A549 treated with Hydrocortisone at 1 μM for 4 hours (cell line): Measurements from ENCODE around the gene DNAH2. TPM values are rescaled to one million over a fixed set of nuclear protein-coding genes. Genes with fewer than 3 reads are reported as not detected.

Experiments
- total RNA-seq: library from RNA; stranded (reverse); fragments of 200-300 nt; extraction: Qiagen RNA extraction; gene quantifications from 5 replicates; pipeline ENCODE4 v1.2.3, GENCODE V29; 2022

The DNAH2 gene, protein sequence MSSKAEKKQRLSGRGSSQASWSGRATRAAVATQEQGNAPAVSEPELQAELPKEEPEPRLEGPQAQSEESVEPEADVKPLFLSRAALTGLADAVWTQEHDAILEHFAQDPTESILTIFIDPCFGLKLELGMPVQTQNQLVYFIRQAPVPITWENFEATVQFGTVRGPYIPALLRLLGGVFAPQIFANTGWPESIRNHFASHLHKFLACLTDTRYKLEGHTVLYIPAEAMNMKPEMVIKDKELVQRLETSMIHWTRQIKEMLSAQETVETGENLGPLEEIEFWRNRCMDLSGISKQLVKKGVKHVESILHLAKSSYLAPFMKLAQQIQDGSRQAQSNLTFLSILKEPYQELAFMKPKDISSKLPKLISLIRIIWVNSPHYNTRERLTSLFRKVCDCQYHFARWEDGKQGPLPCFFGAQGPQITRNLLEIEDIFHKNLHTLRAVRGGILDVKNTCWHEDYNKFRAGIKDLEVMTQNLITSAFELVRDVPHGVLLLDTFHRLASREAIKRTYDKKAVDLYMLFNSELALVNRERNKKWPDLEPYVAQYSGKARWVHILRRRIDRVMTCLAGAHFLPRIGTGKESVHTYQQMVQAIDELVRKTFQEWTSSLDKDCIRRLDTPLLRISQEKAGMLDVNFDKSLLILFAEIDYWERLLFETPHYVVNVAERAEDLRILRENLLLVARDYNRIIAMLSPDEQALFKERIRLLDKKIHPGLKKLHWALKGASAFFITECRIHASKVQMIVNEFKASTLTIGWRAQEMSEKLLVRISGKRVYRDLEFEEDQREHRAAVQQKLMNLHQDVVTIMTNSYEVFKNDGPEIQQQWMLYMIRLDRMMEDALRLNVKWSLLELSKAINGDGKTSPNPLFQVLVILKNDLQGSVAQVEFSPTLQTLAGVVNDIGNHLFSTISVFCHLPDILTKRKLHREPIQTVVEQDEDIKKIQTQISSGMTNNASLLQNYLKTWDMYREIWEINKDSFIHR (N-terminal part only)
- 0.01 to 0.08 TPM (median 0.02 TPM) in 5 replicates for total RNA-seq

DNA sequence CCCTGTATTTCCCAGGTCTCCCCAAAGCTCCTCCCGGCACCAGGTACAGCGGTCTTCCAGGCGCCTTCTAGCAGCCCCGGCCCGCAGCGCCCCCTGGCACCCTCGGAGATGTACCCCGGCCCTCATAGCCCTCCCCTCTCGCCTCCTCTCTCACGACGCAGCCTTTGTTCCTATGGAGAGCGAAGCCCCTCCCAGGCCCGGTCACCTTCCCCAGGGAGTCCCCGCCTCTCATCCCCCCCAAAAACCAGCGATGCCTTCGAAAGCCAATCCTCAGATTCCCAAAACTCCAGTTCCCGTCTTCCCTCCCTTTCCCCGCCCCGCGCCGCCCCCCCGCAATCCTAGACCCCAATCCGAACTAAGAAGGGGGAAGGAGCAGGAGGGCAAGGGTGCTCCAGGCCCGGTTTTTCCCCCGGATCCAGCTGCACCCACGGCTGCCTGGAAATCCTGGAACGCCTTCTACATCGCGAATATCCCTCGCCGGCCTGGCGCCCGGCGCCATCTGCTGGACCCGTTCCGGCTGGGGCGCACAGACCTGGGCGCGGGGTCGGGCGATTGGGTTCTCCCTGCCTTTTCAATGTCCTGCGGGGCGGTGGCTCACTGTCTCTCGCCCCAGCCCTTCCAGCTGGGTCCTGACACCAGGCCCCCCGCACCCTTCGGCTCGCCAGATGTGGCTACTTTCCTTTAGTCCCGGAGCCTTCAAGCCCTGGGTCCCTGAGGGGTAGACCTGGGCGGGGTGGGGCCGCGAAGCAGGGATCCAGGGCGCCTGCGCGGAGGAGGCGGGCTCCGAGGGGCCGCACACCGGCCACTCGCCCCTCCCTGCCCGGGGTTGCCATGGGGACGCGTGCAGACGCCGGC lies at the start of gene DNAH2:
DNAH2 (plus strand) TSS at position 844 of the 855 bp plus-strand sequence. CDS start 1,991 bp downstream, outside the sequence.

DNA sequence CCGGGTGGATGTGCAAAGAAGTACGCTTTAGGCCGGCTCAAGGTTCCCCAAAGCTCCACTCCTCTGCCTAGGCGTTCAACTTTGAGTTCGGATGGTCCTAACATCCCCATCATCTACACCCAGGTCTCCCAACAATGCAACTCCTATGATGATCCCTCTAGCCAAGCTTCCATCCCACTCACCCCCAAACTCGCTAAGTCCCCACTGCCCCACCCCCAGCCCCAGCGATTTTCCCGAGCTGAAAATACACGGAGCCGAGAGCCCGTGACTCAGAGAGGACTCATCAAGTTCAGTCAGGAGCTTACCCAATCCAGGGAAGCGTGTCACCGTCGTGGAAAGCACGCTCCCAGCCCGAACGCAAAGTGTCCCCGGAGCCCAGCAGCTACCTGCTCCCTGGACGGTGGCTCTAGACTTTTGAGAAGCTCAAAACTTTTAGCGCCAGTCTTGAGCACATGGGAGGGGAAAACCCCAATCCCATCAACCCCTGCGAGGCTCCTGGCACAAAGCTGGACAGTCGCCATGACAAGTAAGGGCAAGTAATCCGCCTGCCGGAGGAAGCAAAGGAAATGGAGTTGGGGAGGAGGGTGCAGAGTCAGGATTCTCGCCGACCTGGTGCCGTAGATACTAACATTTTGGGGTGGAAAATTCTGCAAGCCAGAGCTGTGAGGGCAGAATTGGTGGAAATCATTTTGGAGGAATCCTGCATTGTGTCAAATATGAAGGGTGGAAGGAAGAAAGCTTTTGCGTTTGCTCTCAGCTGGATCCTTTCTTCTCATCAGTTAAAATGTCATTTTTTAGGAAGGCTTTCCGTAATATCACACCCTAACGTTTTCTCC lies 30.3 kb upstream of the DNAH2 start, which contains the start of gene TP53:
TP53 (minus strand) TSS at position 419 of the 836 bp plus-strand sequence. CDS start 10,896 bp downstream, outside the sequence.

DNA sequence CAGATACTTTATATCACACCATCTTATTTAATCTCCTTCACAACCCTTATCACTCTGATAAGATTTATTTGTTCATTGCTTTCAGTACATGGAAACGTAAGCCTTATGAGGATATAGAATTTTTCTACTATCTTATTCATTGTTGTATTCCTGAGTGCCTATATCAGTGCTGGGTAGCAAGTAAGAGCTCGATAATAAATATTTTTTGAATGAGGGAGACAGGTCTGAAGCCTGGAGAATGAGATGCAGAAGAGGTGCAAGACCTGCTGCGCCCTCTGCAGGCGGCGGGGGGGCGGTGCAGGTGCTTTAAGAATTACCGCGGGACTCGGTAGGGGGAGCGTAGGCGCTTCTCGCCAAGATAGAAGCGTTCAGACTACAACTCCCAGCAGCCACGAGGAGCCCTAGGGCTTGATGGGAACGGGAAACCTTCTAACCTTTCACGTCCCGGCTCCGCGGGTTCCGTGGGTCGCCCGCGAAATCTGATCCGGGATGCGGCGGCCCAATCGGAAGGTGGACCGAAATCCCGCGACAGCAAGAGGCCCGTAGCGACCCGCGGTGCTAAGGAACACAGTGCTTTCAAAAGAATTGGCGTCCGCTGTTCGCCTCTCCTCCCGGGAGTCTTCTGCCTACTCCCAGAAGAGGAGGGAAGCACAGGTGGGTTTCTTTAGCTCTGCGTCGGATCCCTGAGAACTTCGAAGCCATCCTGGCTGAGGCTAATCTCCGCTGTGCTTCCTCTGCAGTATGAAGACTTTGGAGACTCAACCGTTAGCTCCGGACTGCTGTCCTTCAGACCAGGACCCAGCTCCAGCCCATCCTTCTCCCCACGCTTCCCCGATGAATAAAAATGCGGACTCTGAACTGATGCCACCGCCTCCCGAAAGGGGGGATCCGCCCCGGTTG lies 29.4 kb upstream of the DNAH2 start, which contains the start of gene WRAP53:
WRAP53 (plus strand) TSS at position 570 of the 900 bp plus-strand sequence; CDS start at position 742, 172 bp downstream.

DNA sequence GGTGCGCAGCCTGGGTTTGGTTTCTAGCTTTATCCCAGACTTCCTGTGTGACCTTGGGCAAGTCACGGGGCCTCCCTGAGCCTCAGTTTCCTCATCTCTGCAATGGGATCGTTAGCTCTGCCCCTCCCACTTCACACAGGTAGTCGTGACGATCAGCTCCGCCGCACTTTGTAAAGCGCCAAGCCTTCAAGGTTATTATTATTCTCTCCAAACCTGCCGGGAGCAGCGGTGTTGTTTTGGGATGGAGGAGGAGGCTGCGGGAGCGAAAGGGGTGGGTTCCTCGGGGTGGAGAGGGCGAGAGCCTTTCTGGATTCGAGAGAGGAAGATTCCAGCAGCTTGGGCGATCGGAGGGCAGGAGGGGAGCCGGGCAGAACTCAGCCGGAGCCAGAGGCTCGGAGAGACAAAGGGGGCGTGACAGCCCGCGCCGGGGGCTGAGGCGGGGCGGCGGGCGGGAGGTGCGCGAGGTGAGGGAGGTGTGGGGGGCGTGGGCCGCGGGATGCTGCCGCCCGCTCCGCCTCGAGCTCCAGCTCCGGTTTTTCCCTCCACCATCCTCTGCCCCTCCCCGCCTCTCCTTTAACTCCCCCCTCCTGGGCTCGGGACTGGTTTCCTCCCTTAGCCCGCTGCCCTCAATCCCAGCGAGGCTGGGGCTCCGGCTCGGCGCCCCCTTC lies 12.8 kb upstream of the DNAH2 start, which contains the start of gene EFNB3:
EFNB3 (plus strand) TSS at position 602 of the 668 bp plus-strand sequence. CDS start 397 bp downstream, outside the sequence.

DNA sequence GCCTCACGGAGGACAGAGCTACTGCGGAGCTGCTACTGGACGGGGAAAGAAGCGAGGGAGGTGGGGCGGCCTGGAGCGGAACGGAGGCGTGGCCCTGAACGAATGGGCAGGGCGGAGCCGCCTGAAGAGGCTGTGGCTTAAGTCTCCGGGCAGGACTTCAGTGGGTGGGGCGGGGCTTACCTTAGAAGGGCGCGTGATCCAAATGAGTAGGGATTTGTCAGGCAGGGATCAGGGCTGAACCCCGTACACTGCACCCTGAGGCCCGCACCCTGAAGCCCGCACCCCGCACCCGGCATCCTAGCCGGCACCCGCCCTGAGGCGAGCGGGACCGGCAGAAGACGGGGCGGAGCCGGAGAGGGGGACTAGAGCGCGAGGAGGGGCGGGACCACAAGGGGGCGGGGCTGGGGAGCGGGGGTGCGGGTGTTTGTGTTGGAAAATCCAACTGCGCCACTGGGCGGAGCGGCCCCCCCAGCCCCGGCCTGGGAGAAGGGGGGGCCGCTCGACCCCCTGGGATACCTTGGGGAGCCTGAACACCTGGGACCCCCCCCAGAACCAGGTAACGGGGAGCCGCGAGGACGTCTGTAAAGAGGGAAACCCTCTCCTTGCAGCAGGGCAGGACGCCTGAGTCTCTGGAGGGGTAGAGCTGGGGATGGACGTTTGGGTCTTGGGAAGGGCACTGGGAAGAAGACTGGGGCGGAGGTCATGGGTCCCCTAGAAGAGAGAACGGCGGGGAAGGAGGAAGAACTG lies 116.4 kb downstream of the DNAH2 start, which contains the start of gene KDM6B:
KDM6B (plus strand) TSS at position 423 of the 747 bp plus-strand sequence. CDS start 11,338 bp downstream, outside the sequence.

DNA sequence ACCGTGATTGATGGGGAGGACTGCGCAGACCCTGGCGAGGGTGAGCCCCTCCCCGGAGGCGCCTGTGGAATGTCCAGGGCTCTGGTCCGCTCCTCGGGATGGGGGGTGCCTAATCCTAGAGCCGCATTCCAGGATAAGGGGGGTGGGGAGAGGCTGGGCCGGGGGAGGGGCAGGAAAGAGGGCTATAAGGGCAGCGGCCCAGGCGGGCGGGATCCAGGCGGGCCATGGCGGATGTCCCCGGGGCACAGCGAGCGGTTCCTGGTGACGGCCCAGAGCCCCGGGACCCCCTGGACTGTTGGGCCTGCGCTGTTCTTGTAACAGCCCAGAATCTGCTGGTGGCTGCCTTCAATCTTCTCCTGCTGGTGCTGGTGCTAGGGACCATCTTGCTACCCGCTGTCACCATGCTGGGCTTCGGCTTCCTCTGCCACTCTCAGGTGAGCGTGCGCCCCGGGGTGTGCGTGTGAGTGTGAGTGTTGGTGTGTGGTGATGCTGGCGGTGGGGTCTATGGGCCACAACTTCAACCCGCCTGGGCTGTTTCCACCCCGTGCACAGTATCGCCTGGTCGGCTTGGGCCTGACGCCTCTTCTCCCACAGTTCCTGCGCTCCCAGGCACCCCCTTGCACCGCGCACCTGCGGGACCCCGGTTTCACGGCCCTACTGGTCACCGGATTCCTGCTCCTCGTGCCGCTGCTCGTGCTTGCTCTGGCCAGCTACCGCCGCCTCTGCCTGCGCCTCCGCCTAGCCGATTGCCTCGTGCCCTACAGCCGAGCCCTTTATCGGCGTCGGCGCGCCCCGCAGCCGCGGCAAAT lies 137.5 kb downstream of the DNAH2 start, which contains the start of gene TMEM88:
TMEM88 (plus strand) TSS at position 216 of the 809 bp plus-strand sequence; CDS start at position 225, 9 bp downstream.

DNA sequence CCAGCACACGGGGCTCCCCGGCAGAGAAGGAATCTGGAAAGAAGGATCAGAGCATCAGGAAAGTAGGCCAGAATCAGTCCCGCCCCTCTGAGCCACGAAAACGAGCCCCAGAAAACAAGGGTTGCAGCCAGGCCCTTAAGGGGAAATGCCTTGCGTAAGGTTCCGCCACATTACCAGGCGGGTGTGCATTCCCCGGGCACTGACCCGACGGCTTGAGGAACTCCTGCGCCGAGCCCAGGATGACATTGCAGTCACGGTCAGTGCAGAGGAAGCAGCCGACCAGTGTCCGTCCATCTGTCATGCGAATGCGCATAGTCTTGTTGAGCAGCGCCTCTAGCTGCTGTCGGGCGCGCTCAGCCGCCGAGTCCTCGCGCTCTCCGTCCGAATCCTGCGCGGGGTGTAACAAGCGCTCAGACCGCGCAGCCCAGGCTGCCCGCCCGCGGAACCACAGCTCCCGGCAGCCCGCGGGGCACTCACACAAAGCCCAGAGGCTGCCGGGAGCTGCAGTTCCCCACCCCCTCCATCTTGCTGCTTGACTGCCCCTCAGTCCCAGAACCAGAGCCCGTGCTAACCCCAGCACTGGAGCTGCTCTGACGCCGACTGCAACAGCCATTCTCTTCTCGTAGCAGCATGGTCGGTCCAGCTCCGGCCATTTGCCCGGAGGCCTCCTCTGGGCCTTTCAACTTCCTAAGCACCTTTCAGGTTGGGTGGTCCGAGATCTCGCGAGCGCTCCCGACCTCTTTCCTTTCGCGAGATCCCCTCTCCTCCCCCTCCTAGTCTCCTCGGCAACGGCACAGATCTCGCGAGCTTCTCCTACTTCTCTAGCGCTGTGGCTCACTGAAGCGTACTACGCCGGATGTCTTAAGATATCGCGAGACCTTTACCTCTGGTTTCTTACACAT lies 139.5 kb downstream of the DNAH2 start, which contains the start of gene NAA38:
NAA38 (minus strand) TSS at position 749 of the 902 bp plus-strand sequence; CDS start at position 653, 96 bp downstream.

DNA sequence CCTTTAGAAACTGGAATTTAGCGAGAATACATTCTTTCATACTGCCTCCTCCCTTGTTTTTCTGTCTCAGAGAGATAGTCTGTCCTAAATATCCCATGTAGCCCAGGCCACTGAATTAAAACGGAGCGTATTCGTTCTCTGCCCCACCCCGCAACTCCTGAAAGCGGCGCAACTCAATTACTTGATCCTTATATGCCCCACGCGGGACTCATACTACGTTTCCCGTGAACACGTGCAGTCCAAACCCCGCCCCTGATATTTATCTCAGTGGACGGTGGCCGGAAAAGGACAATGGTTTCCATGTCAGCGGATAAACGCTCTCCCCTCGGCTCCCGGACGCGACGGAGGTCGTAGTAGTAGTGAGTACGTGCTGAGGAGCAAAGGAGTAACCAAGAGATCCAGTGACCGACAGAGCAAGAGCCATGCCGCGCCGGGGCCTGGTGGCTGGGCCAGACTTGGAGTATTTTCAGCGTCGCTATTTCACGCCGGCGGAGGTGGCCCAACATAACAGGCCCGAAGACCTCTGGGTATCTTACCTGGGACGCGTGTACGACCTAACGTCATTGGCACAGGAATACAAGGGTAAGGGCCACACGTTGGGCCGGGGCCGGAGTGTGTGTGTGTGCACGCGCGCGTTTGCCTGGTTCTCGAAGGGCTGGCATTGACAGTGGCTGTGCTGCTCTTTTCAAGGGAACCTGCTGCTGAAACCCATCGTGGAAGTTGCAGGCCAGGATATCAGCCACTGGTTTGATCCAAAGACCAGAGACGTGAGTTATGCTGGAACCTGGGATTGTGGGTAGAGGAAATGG lies 140.4 kb downstream of the DNAH2 start, which contains the start of gene CYB5D1:
CYB5D1 (plus strand) TSS at position 291 of the 809 bp plus-strand sequence; CDS start at position 423, 132 bp downstream.

Other genes starting within 250 kb of the DNAH2 start
- 20.4 to 26.9 TPM (median 24.8 TPM) in 5 replicates for gene ZBTB4, start 238.1 kb upstream of the DNAH2 start, total RNA-seq
- gene SLC35G6, start 236.3 kb upstream of the DNAH2 start, total RNA-seq, result not detected in 5 replicates
- gene POLR2A, start 233.4 kb upstream of the DNAH2 start, total RNA-seq, result 70.3 to 86.1 TPM (median 78.6 TPM) in 5 replicates
- 9.9 to 13.2 TPM (median 11.0 TPM) in 5 replicates for gene TNFSF12, start 168.7 kb upstream of the DNAH2 start, total RNA-seq
- gene TNFSF13, start 159.0 kb upstream of the DNAH2 start, total RNA-seq, result 0.78 to 1.1 TPM (median 0.91 TPM) in 5 replicates
- gene SENP3, start 155.8 kb upstream of the DNAH2 start, total RNA-seq, result 88.8 to 103 TPM (median 95.8 TPM) in 5 replicates
- 25.7 to 33.1 TPM (median 28.3 TPM) in 5 replicates for gene CD68, start 138.1 kb upstream of the DNAH2 start, total RNA-seq
- 109 to 162 TPM (median 117 TPM) in 5 replicates for gene MPDU1, start 133.9 kb upstream of the DNAH2 start, total RNA-seq
- 0.16 to 0.36 TPM (median 0.25 TPM) in 5 replicates for gene SOX15, start 127.7 kb upstream of the DNAH2 start, total RNA-seq
- gene FXR2, start 102.8 kb upstream of the DNAH2 start, total RNA-seq, result 52.5 to 56.7 TPM (median 54.4 TPM) in 5 replicates
- gene SAT2, start 89.9 kb upstream of the DNAH2 start, total RNA-seq, result 60.0 to 88.9 TPM (median 79.2 TPM) in 5 replicates
- 0.35 to 0.85 TPM (median 0.60 TPM) in 5 replicates for gene SHBG, start 87.6 kb upstream of the DNAH2 start, total RNA-seq
- gene ATP1B2, start 66.8 kb upstream of the DNAH2 start, total RNA-seq, result 0.15 to 0.37 TPM (median 0.27 TPM) in 5 replicates
- 42.4 to 47.4 TPM (median 42.4 TPM) in 5 replicates for gene TP53, start 30.3 kb upstream of the DNAH2 start, total RNA-seq
- 33.5 to 44.7 TPM (median 38.0 TPM) in 5 replicates for gene WRAP53, start 29.3 kb upstream of the DNAH2 start, total RNA-seq
- gene EFNB3, start 12.5 kb upstream of the DNAH2 start, total RNA-seq, result 1.1 to 1.4 TPM (median 1.3 TPM) in 5 replicates
- gene KDM6B, start 116.5 kb downstream of the DNAH2 start, total RNA-seq, result 9.9 to 18.2 TPM (median 14.1 TPM) in 5 replicates
- gene TMEM88, start 137.3 kb downstream of the DNAH2 start, total RNA-seq, result 0.51 to 1.5 TPM (median 0.66 TPM) in 5 replicates
- gene NAA38, start 139.8 kb downstream of the DNAH2 start, total RNA-seq, result 139 to 244 TPM (median 211 TPM) in 5 replicates
- gene CYB5D1, start 140.3 kb downstream of the DNAH2 start, total RNA-seq, result 18.7 to 23.0 TPM (median 19.4 TPM) in 5 replicates
- 53.0 to 71.6 TPM (median 60.6 TPM) in 5 replicates for gene CHD3, start 171.0 kb downstream of the DNAH2 start, total RNA-seq
- 1.00 to 3.4 TPM (median 1.4 TPM) in 5 replicates for gene RNF227, start 198.5 kb downstream of the DNAH2 start, total RNA-seq
- gene KCNAB3, start 212.1 kb downstream of the DNAH2 start, total RNA-seq, result 1.9 to 2.9 TPM (median 2.7 TPM) in 5 replicates
- gene TRAPPC1, start 214.2 kb downstream of the DNAH2 start, total RNA-seq, result 302 to 325 TPM (median 321 TPM) in 5 replicates
- gene CNTROB, start 214.5 kb downstream of the DNAH2 start, total RNA-seq, result 38.2 to 41.1 TPM (median 40.0 TPM) in 5 replicates